Suprapubic skin (tissue), 4 donors: ENCODE measurements around the gene DIP2C. TPM values are rescaled to one million over a fixed set of nuclear protein-coding genes. Genes with fewer than 3 reads are reported as not detected.
"Not testable (repeated sequence)": the region's sequence is repeated elsewhere in the genome, so short reads cannot be mapped to it uniquely, and the experiment has no call there.

Source experiments
- DNase-seq, 2 donors: peaks; one replicate each; pipeline ENCODE4 v3.0.0-alpha.2; 2019; ENCODE audit warnings: low spot score in 2 of 2
- H3K27ac ChIP-seq: fragments of 200-600 bp; sonication (generic); one replicate; pipeline ENCODE4 v1.5.1; 2019
- H3K27me3 ChIP-seq: fragments of 200-600 bp; sonication (generic); one replicate; pipeline ENCODE4 v1.5.1; 2019
- H3K36me3 ChIP-seq: fragments of 200-600 bp; sonication (generic); one replicate; pipeline ENCODE4 v1.5.1; 2019
- H3K4me1 ChIP-seq: fragments of 200-600 bp; sonication (generic); one replicate; pipeline ENCODE4 v1.5.1; 2019
- H3K4me3 ChIP-seq: fragments of 200-600 bp; sonication (generic); one replicate; pipeline ENCODE4 v1.5.1; 2019; ENCODE audit warnings: mild to moderate bottlenecking
- H3K9me3 ChIP-seq: fragments of 200-600 bp; sonication (generic); one replicate; pipeline ENCODE4 v1.5.1; 2019
- CTCF ChIP-seq, 2 donors: fragments of 200-600 bp in 1 of 2; fragments of 450-650 bp in 1 of 2; sonication (generic) in 1 of 2; IDR thresholded peaks; one replicate each; pipeline ENCODE4 v1.5.1; 2016 to 2019; ENCODE audit warnings: antibody characterized with exemption in 2 of 2, mild to moderate bottlenecking in 1 of 2, moderate library complexity in 1 of 2
- EP300 ChIP-seq: sonication (generic); formaldehyde crosslinking; IDR thresholded peaks from one replicate; pipeline ENCODE4 v1.6.1; 2017; ENCODE audit warnings: antibody characterized with exemption
- POLR2A ChIP-seq, 2 donors: fragments of 450-650 bp; IDR thresholded peaks; one replicate each; pipeline ENCODE4 v1.6.1; 2017; ENCODE audit warnings: antibody characterized with exemption in 2 of 2, mild to moderate bottlenecking in 2 of 2, moderate library complexity in 2 of 2
- POLR2AphosphoS5 ChIP-seq, 3 donors: sonication (generic); formaldehyde crosslinking; IDR thresholded peaks; one replicate each; pipeline ENCODE4 v1.6.1; 2017; ENCODE audit warnings: antibody characterized with exemption in 3 of 3
- WGBS: methylation state at CpG from one replicate; pipeline ENCODE4 v1.1.5; 2018; 5-methylcytosine and 5-hydroxymethylcytosine counted together
- total RNA-seq, 4 donors: library from RNA; depleted of rRNA; stranded (reverse); fragments of >200 nt; gene quantifications; one replicate each; pipeline ENCODE4 v1.1.0, GENCODE V29; 2016

Gene DIP2C
- total RNA-seq, 4 donors from 2014 or later: 6.7 to 23.3 (median 14.7) TPM

GRCh38 chr10:656883-657282 lies 32.6 kb downstream of the DIP2C start:
- Histone ChIP-seq H3K4me3 (no peak overlapping the region), H3K27me3 (no peaks in the 10 kb centered on the region), H3K4me1 (peaks cover 26% of the 10 kb centered on the region), H3K36me3 (no peaks in the 10 kb centered on the region), H3K9me3 (no peaks in the 10 kb centered on the region), H3K27ac (no peak overlapping the region)
- DNase-seq: no peak
- 50% methylated on average over 2 of the region's 5 CpGs for WGBS
- TF ChIP-seq CTCF (IDR thresholded peaks at IDR 0.05) (no peak), EP300 (no peak), POLR2A (IDR thresholded peaks at IDR 0.05) (no peak), POLR2AphosphoS5 (IDR thresholded peaks at IDR 0.05) (no peak)

- peaks cover 14% of the 10 kb centered on the region for H3K4me1 ChIP-seq
Measured at GRCh38 chr10:655184-655583, 34.3 kb downstream of the DIP2C start.

GRCh38 chr10:654647-654996 lies 34.8 kb downstream of the DIP2C start:
- 94% methylated on average over 6 of the region's 6 CpGs for WGBS
- no peak overlapping the region for H3K4me3 ChIP-seq
- peaks cover 14% of the 10 kb centered on the region for H3K4me1 ChIP-seq
- no peak for TF ChIP-seq POLR2AphosphoS5 (IDR thresholded peaks at IDR 0.05)
- TF ChIP-seq POLR2A (IDR thresholded peaks at IDR 0.05): no peak
- no peak for TF ChIP-seq CTCF (IDR thresholded peaks at IDR 0.05)
- no peak for TF ChIP-seq EP300
- no peaks in the 10 kb centered on the region for H3K9me3 ChIP-seq
- H3K27ac ChIP-seq: no peak overlapping the region
- H3K36me3 ChIP-seq: no peaks in the 10 kb centered on the region
- H3K27me3 ChIP-seq: no peaks in the 10 kb centered on the region
- no peak for DNase-seq

More at GRCh38 chr10:655184-655583, 34.3 kb downstream of the DIP2C start:
- WGBS: 90% methylated on average over 8 of the region's 8 CpGs
- Histone ChIP-seq H3K4me3 (no peak overlapping the region), H3K27me3 (no peaks in the 10 kb centered on the region), H3K36me3 (no peaks in the 10 kb centered on the region), H3K27ac (no peak overlapping the region), H3K9me3 (no peaks in the 10 kb centered on the region)
- no peak for DNase-seq
- TF ChIP-seq POLR2AphosphoS5 (IDR thresholded peaks at IDR 0.05): no peak
- TF ChIP-seq POLR2A (IDR thresholded peaks at IDR 0.05): no peak
- no peak for TF ChIP-seq CTCF (IDR thresholded peaks at IDR 0.05)
- TF ChIP-seq EP300: no peak

GRCh38 chr10:653991-654646 lies 35.3 kb downstream of the DIP2C start:
- no peaks in the 10 kb centered on the region for H3K27me3 ChIP-seq
- H3K4me1 ChIP-seq: peaks cover 11% of the 10 kb centered on the region
- H3K9me3 ChIP-seq: no peaks in the 10 kb centered on the region
- H3K36me3 ChIP-seq: no peaks in the 10 kb centered on the region
- H3K4me3 ChIP-seq: no peak overlapping the region
- WGBS: 37% methylated on average over 13 of the region's 13 CpGs
- H3K27ac ChIP-seq: no peak overlapping the region
- TF ChIP-seq CTCF (IDR thresholded peaks at IDR 0.05) (no peak), EP300 (no peak), POLR2AphosphoS5 (IDR thresholded peaks at IDR 0.05) (no peak), POLR2A (IDR thresholded peaks at IDR 0.05) (no peak)
- no peak for DNase-seq

- 93% methylated on average over 13 of the region's 13 CpGs for WGBS
- H3K27me3 ChIP-seq, H3K36me3 ChIP-seq, H3K27ac ChIP-seq, H3K9me3 ChIP-seq, DNase-seq, H3K4me3 ChIP-seq: not testable (repeated sequence)
- peaks cover 11% of the 10 kb centered on the region for H3K4me1 ChIP-seq
Measured at GRCh38 chr10:652832-653459, 36.5 kb downstream of the DIP2C start.
